Heart right ventricle (tissue), 16 donors: ENCODE results near the gene ZNF428. TPM values are rescaled to one million over a fixed set of nuclear protein-coding genes. Genes with fewer than 3 reads are reported as not detected.
A peak's percentile ranks its signal among the peaks of the same experiment; 100 is the strongest.

Experiments
- ATAC-seq, 8 donors: fragments of 200-7000 bp; cut with Tn5 transposase; one replicate each; pipeline ENCODE4 v1.9.1; 2020; ENCODE audit warnings: mild to moderate bottlenecking in 8 of 8, moderate library complexity in 8 of 8, moderate number of reproducible peaks in 1 of 8
- DNase-seq, 2 donors: peaks; one replicate each; pipeline ENCODE4 v3.0.0-alpha.2; 2020
- H3K27ac ChIP-seq, 10 donors: fragments of 200-600 bp; sonication (generic) in 2 of 10; one replicate each; pipeline versions ENCODE4 v1.5.0 to v1.8.0; 2020 to 2022; ENCODE audit warnings: mild to moderate bottlenecking in 3 of 10
- H3K27me3 ChIP-seq, 7 donors: fragments of 200-600 bp; one replicate each; pipeline ENCODE4 v1.8.0; 2021 to 2022; ENCODE audit warnings: mild to moderate bottlenecking in 2 of 7
- H3K36me3 ChIP-seq, 9 donors: fragments of 200-600 bp; sonication (generic) in 1 of 9; one replicate each; pipeline versions ENCODE4 v1.5.0 to v1.8.0; 2020 to 2022; ENCODE audit warnings: mild to moderate bottlenecking in 2 of 9
- H3K4me1 ChIP-seq, 9 donors: fragments of 200-600 bp; sonication (generic) in 1 of 9; one replicate each; pipeline versions ENCODE4 v1.5.0 to v1.8.0; 2020 to 2022; ENCODE audit warnings: mild to moderate bottlenecking in 4 of 9
- H3K4me3 ChIP-seq, 10 donors: fragments of 200-600 bp; sonication (generic) in 2 of 10; one replicate each; pipeline versions ENCODE4 v1.5.0 to v1.8.0; 2020 to 2022; ENCODE audit warnings: mild to moderate bottlenecking in 7 of 10, moderate library complexity in 2 of 10
- H3K9me3 ChIP-seq, 11 donors: fragments of 200-600 bp in 10 of 11; sonication (generic) in 2 of 11; one replicate each; pipeline versions ENCODE4 v1.5.0 to v1.8.0; 2013 to 2022; ENCODE audit warnings: mild to moderate bottlenecking in 2 of 11, control low read depth in 1 of 11, moderate library complexity in 1 of 11
- CTCF ChIP-seq, 9 donors: fragments of 200-600 bp; sonication (generic) in 2 of 9; IDR thresholded peaks; one replicate each; pipeline versions ENCODE4 v1.5.0 to v1.8.0; 2021 to 2022; ENCODE audit warnings: antibody characterized with exemption in 9 of 9, mild to moderate bottlenecking in 5 of 9, moderate library complexity in 1 of 9
- WGBS, 2 donors: extraction: QIAGEN DNeasy Blood & Tissue Kit; methylation state at CpG; one replicate each; pipeline ENCODE4 v1.1.7; 2013; ENCODE audit warnings: inconsistent platforms in 1 of 2; 5-methylcytosine and 5-hydroxymethylcytosine counted together
- intact Hi-C, 10 donors: fragments of 100-400 bp; cut with DNase I; formaldehyde crosslinking; loops; one replicate each; pipeline versions ENCODE4 v1.11.1 to v1.14.2; 2022
- polyA plus RNA-seq, 2 donors: library from polyadenylated mRNA; stranded (reverse); fragments of 200-250 nt; gene quantifications; one replicate each; pipeline ENCODE4 v1.2.3, GENCODE V29; 2013
- total RNA-seq, 10 donors: library from RNA; stranded (reverse); fragmentation: NEBNext Ultra II Directional in 3 of 10; extraction: Animal tissue kit (Norgen Biotek cat#: 25700) in 3 of 10; gene quantifications; one replicate each; pipeline versions ENCODE4 v1.2.1 to v1.2.4, GENCODE V29; 2021 to 2023
- donor health status: Arrhythmogenic right ventricular cardiomyopathy.
- donor health status: ischemic (EF 13 %, LVEDD 7.1; RV severe dilation, severe dysfunction).
- donor health status: healthy with polysubstance abuse.
- donor health status: DM: no; HTN: yes; CAD: no.
- donor health status: DM: no; HTN: no; CAD: no.
- donor health status: ischemic (EF 25% LVEDD 6.9; RV normal size, moderate dysfunction).
- donor health status: ischemic (EF 25% LVEDD 5.7; RV mildly dilated, moderate dysfunction).
- donor health status: healthy.
- donor health status: DM: yes; HTN: yes; CAD: no.
- donor health status: Ischemic cardiomyopathy.
- donor health status: ischemic (EF 35%, LVEDD 5.7; RV mildly dilated, moderate dysfunction).
- donor health status: nonischemic (EF 11% LVEDD 7.7; RV severe dilation, severe dysfunction).
- donor health status: DM: yes; HTN: yes; CAD: no.
- donor health status: PGD.
- donor health status: ischemic (EF 29% LVEDD 5.4; RV normal size, mild dysfunction).
- donor health status: nonischemic (EF 23%, LVEDD 6.1; RV moderate dilation, normal function).

The ZNF428 gene
- total and polyA plus RNA-seq, 12 donors: 28.1 to 94.9 (median 33.5) TPM

GRCh38 chr19:43581467-43581866 is 38.0 kb downstream of the ZNF428 start:
- Histone ChIP-seq H3K4me1 (peaks cover 0 to 29% (median 8%) of the 10 kb centered on the region in 9 donors), H3K9me3 (no peaks in the 10 kb centered on the region), H3K4me3 (peak overlapping the region in 7 of 10 donors; percentile 35 to 65 (median 58)), H3K36me3 (peaks cover 0 to 17% (median 0%) of the 10 kb centered on the region in 9 donors), H3K27ac (peak overlapping the region in 5 of 10 donors; percentile 41 to 85 (median 74)), H3K27me3 (no peaks in the 10 kb centered on the region)
- no peak for DNase-seq
- WGBS, 2 donors: 65 to 66% methylated on average over 7 of the region's 7 CpGs
- intact Hi-C loops: no loop called here
- ATAC-seq: no peak
- TF ChIP-seq CTCF (IDR thresholded peaks at IDR 0.05): no peak

- 78 to 87% methylated on average over 3 of the region's 3 CpGs for WGBS, 2 donors
- intact Hi-C loops: no loop called here
- H3K9me3 ChIP-seq: no peaks in the 10 kb centered on the region
Measured at GRCh38 chr19:43578787-43579186, 40.6 kb downstream of the ZNF428 start.

GRCh38 chr19:43575955-43576878 is 43.2 kb downstream of the ZNF428 start:
- peaks cover 5 to 36% (median 16%) of the 10 kb centered on the region in 9 donors for H3K4me1 ChIP-seq
- H3K27me3 ChIP-seq: no peaks in the 10 kb centered on the region
- WGBS, 2 donors: 58 to 68% methylated on average over 37 of the region's 37 CpGs
- intact Hi-C loops: loop anchor here in 5 of 10 donors (1.0 to 2.0 kb wide), 2 partner anchors 17 to 20 kb away; partner anchors contain the start of genes IRGQ (in 4 of the 5) and ZNF576 (in 4 of the 5)
- H3K36me3 ChIP-seq: peaks cover 0 to 28% (median 0%) of the 10 kb centered on the region in 9 donors
- ATAC-seq: peak in 2 of 8 donors; percentile 2 to 6
- no peak for DNase-seq
- peak overlapping the region in 9 of 10 donors; percentile 56 to 93 (median 77) for H3K4me3 ChIP-seq
- H3K9me3 ChIP-seq: no peaks in the 10 kb centered on the region
- no peak for TF ChIP-seq CTCF (IDR thresholded peaks at IDR 0.05)
- H3K27ac ChIP-seq: peak overlapping the region in 6 of 10 donors; percentile 45 to 90 (median 78)

More at GRCh38 chr19:43578787-43579186, 40.6 kb downstream of the ZNF428 start:
- Histone ChIP-seq H3K36me3 (peaks cover 0 to 5% (median 0%) of the 10 kb centered on the region in 9 donors), H3K27ac (no peak overlapping the region), H3K27me3 (no peaks in the 10 kb centered on the region), H3K4me1 (peaks cover 5 to 42% (median 21%) of the 10 kb centered on the region in 9 donors), H3K4me3 (no peak overlapping the region)
- ATAC-seq (no peak), DNase-seq (no peak)
- TF ChIP-seq CTCF (IDR thresholded peaks at IDR 0.05): no peak

- DNase-seq: peak; percentile 97 to 99
- 0 to 1% methylated on average over 51 of the region's 51 CpGs for WGBS, 2 donors
- H3K27me3 ChIP-seq: no peaks in the 10 kb centered on the region
- peak; percentile 99 to 100 (median 100) for ATAC-seq
- intact Hi-C loops: loop anchor here in 4 of 10 donors (1.0 kb wide), 1 partner anchor 21 kb away; the partner anchor contains the start of genes IRGQ (in 4 of the 4) and ZNF576 (in 4 of the 4)
- no peaks in the 10 kb centered on the region for H3K9me3 ChIP-seq
- peaks cover 5 to 29% (median 13%) of the 10 kb centered on the region in 9 donors for H3K4me1 ChIP-seq
- H3K4me3 ChIP-seq: peak within 1 kb of the TSS; percentile 56 to 93 (median 71)
- H3K27ac ChIP-seq: peak within 1 kb of the TSS in 9 of 10 donors; percentile 61 to 91 (median 78)
- peaks cover 0 to 32% (median 0%) of the 10 kb centered on the region in 9 donors for H3K36me3 ChIP-seq
- no peak for TF ChIP-seq CTCF (IDR thresholded peaks at IDR 0.05)
Measured at GRCh38 chr19:43575156-43575950, 44.1 kb downstream of the ZNF428 start, which contains the start of the genes PINLYP and XRCC1. TSS of gene PINLYP (plus strand) at chr19:43575801. CDS start at chr19:43577192, 1,391 bp downstream. TSS of gene XRCC1 (minus strand) at chr19:43575527. CDS start at chr19:43575458, 69 bp downstream.
